NT2/D1 (cell line): ENCODE measurements around the gene ERC2.

ENCODE experiments used
- DNase-seq: peaks from one replicate; pipeline ENCODE4 v3.0.0-alpha.2; 2011; ENCODE audit warnings: low read depth, low spot score
- H3K27me3 ChIP-seq: 2 replicates; pipeline ENCODE4 v1.6.0; 2011; ENCODE audit warnings: mild to moderate bottlenecking; ENCODE audit not compliant: insufficient read length, insufficient read depth
- H3K36me3 ChIP-seq: 2 replicates; pipeline ENCODE4 v1.6.1; 2011; ENCODE audit warnings: mild to moderate bottlenecking, low read length, mixed read lengths; ENCODE audit not compliant: insufficient read depth, insufficient read length
- H3K4me1 ChIP-seq: 2 replicates; pipeline ENCODE4 v1.5.1; 2011; ENCODE audit not compliant: insufficient read depth, insufficient read length
- H3K4me3 ChIP-seq: 2 replicates; pipeline ENCODE4 v1.5.1; 2011; ENCODE audit warnings: low read depth; ENCODE audit not compliant: insufficient read length
- H3K9ac ChIP-seq: 2 replicates; pipeline ENCODE4 v1.6.0; 2011; ENCODE audit warnings: low read depth; ENCODE audit not compliant: insufficient read length
- H3K9me3 ChIP-seq: 2 replicates; pipeline ENCODE4 v1.5.1; 2011; ENCODE audit warnings: mild to moderate bottlenecking, low read length; ENCODE audit not compliant: insufficient read depth
- SUZ12 ChIP-seq: IDR thresholded peaks from 2 replicates; pipeline ENCODE4 v1.6.1; 2011; ENCODE audit not compliant: insufficient read length, insufficient read depth; ENCODE audit errors: extremely low read depth
- YY1 ChIP-seq: IDR thresholded peaks from 2 replicates; pipeline ENCODE4 v1.6.1; 2011; ENCODE audit not compliant: insufficient read length, insufficient read depth
- ZNF274 ChIP-seq: IDR thresholded peaks from 2 replicates; pipeline ENCODE4 v1.6.1; 2011; ENCODE audit warnings: mild to moderate bottlenecking, low read depth, low read length

ERC2 gene

DNA sequence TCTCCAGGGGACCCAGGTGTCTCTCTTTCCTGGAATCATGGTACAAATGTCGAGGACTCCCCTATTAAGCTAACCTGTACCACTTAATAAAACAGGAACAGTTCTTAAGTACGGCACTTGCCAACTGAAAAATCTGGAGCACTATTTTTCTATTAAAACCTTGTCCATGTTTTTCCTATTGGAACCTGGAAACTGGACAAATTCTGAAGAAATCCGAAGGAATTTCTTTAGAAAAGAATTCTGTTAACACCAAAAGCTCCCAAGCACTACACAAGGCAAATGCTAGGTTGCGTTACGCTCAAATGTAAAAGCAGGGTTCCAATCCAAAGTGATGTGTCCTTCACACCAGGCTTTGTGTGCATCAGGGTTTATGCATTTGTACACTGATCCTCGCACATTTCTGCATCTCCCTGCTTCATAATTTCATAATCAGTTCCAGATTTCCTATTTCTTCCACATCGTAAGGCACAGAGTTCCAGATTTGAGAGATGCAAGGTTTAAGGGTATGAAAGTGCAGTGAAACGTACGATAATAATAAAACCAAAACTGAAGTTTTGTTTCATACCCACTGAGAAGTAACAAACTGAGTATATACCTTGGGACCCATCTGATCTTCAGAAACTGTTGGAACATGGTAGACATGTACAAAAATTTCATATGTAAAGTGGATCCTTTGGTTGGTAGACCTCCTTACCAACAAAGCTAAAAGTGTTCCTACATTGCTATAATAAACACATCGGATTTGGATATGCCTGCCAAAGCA, 849.0 kb downstream of the ERC2 start:
- TF ChIP-seq SUZ12 (no peak), YY1 (no peak), ZNF274 (no peak)
- H3K9ac ChIP-seq: no peak overlapping the region
- DNase-seq: no peak

DNA sequence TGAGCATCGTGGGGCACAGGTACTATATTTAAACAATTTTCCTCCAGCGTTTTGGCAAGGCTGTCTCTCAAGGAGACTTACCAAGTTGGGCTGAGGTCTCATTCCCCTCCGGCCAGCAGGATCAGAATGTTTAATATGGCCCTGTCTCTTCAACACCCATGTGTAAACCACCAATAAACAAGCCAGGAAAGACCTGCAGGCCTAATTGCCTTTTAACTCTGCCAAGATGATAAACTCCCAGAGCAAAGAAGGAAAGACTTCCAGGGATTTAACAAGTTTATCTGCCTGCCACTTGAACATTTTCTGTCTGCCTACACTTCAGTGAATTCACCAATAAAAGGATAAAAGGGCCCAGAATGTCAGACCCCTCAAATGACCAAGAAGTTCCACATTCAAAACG, 850.9 kb downstream of the ERC2 start:
- Histone ChIP-seq H3K36me3 (no peaks in the 10 kb centered on the region), H3K4me1 (peaks cover 4% of the 10 kb centered on the region), H3K4me3 (no peak overlapping the region), H3K27me3 (peaks cover 83% of the 10 kb centered on the region), H3K9me3 (no peaks in the 10 kb centered on the region), H3K9ac (no peak overlapping the region)
- no peak for DNase-seq
- TF ChIP-seq YY1 (no peak), SUZ12 (no peak), ZNF274 (no peak)

More for the DNA sequence above, 849.0 kb downstream of the ERC2 start:
- Histone ChIP-seq H3K4me1 (peaks cover 4% of the 10 kb centered on the region), H3K27me3 (peaks cover 70% of the 10 kb centered on the region), H3K9me3 (no peaks in the 10 kb centered on the region), H3K36me3 (no peaks in the 10 kb centered on the region), H3K4me3 (no peak overlapping the region)

- H3K9me3 ChIP-seq: no peaks in the 10 kb centered on the region
- H3K36me3 ChIP-seq: no peaks in the 10 kb centered on the region
- peaks cover 4% of the 10 kb centered on the region for H3K4me1 ChIP-seq
- no peak overlapping the region for H3K4me3 ChIP-seq
- DNase-seq: no peak
- H3K27me3 ChIP-seq: peaks cover 83% of the 10 kb centered on the region
- no peak for TF ChIP-seq YY1
- TF ChIP-seq SUZ12: no peak
- no peak for TF ChIP-seq ZNF274
- no peak overlapping the region for H3K9ac ChIP-seq
Observed at GRCh38 chr3:55616803-55617202, 851.5 kb downstream of the ERC2 start.

DNA sequence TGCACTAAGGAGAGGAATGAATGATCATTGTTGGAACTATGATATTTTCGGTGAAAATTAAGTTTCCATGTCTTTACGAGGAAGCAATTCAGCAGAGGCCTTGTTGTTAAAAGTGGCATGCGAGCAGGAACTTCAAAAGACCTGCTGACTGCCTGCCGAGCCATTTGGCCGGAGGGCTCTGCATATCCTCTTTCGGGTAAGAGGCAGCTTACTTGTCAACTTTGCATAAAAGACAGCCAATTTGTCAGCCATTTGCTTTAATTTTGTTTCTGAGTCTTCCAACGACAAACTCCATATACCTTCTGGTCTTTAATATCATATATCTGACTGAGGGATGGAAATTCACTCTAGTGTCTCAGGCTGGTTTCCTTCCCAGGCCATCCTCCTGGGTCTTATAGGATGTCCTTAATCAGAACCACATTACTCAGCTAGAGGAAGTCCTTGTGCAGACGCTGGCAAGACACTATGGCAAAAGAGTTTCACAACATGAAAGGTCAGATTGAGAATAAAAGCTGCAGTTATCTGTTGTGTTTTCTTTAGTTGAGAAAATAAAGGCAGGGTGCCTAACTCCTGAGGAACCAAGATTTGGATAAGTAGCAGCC, 852.5 kb downstream of the ERC2 start:
- peaks cover 4% of the 10 kb centered on the region for H3K4me1 ChIP-seq
- no peaks in the 10 kb centered on the region for H3K36me3 ChIP-seq
- H3K9ac ChIP-seq: no peak overlapping the region
- TF ChIP-seq SUZ12 (no peak), YY1 (no peak), ZNF274 (no peak)
- H3K27me3 ChIP-seq: peaks cover 83% of the 10 kb centered on the region
- H3K4me3 ChIP-seq: no peak overlapping the region
- H3K9me3 ChIP-seq: no peaks in the 10 kb centered on the region
- peak; percentile 82 for DNase-seq

DNA sequence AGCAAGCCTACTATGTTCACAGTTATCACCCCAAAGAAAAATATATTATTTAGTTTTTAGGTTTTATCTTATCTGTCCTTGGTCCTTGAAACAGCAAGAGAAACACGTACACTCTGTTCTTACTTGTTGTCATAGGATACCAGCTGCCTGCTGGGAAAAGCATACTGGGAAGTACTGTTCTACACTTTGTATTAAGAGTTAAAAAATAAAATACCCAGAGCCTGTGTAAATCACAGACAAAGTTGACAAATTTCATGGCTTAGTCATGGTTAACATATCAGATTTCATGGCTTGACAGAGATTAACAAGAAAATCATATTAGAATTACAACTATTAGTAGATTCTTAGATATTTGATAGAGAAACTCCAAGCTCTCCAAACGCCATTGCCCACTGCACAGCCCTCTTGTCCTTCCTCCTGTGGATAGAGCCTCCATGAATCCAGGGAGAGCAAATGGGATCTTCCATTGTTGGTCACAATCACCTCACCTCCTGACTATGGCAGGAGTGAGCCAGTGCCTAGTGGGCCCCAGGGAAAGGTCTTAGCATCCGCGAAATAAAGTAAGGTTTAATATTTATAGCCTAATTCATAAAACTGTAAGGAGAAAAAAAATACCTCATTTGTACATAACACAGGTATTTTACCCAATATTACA, 853.1 kb downstream of the ERC2 start:
- Histone ChIP-seq H3K4me1 (no peaks in the 10 kb centered on the region), H3K27me3 (peaks cover 84% of the 10 kb centered on the region), H3K4me3 (no peak overlapping the region), H3K36me3 (no peaks in the 10 kb centered on the region), H3K9me3 (no peaks in the 10 kb centered on the region), H3K9ac (no peak overlapping the region)
- TF ChIP-seq YY1 (no peak), ZNF274 (no peak), SUZ12 (no peak)
- DNase-seq: no peak

GRCh38 chr3:55611121-55611520, 857.1 kb downstream of the ERC2 start:
- H3K4me3 ChIP-seq: no peak overlapping the region
- no peaks in the 10 kb centered on the region for H3K4me1 ChIP-seq
- no peak for DNase-seq
- no peak overlapping the region for H3K9ac ChIP-seq
- no peak for TF ChIP-seq ZNF274
- no peak for TF ChIP-seq YY1
- no peak for TF ChIP-seq SUZ12
- peaks cover 55% of the 10 kb centered on the region for H3K27me3 ChIP-seq
- H3K9me3 ChIP-seq: peaks cover 4% of the 10 kb centered on the region; the same call in 1 of the 2 replicates
- no peaks in the 10 kb centered on the region for H3K36me3 ChIP-seq
